ENCODE data around the gene TEX53. TPM values are rescaled to one million over a fixed set of nuclear protein-coding genes. Genes with fewer than 3 reads are reported as not detected.

The TEX53 gene
- total and polyA plus RNA-seq, 2 donors (not counting 1 experiment from before 2014, with no cell fraction given): not detected

DNA sequence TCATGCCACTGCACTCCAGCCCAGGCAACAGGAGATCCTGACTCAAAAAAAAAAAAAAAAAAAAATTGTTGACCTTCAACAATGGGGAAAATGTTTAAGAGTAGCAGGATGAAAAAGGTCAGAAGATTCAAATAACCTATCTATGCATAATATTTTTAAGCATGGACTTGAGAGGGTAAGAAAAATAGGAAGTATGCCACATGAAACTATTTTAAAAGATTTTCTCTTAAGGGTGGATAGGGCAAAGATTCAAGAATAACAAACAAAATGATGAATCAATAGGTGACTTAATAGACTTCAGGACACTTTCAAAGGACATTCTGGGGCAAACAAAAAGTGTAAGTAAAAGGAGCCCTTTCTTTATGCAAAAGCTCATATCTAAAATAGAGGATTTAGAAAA, 21.2 kb upstream of the TEX53 start:
- DNase-seq (ENCODE audit: low read depth in 2 of 2): peak; percentile 40 to 59
- Histone ChIP-seq H3K9ac (ENCODE audit: insufficient read depth, low read length) (no peak overlapping the region), H3K79me2 (ENCODE audit: control insufficient read depth, insufficient read depth, low read length) (no peaks in the 10 kb centered on the region), H3K4me1 (ENCODE audit: control insufficient read depth, extremely low read depth, insufficient read depth, low read length) (peaks cover 2% of the 10 kb centered on the region), H3K27me3 (ENCODE audit: control insufficient read depth, insufficient read depth, low read length) (no peaks in the 10 kb centered on the region), H4K20me1 (ENCODE audit: control insufficient read depth, extremely low read depth, insufficient read depth, low read length) (no peaks in the 10 kb centered on the region), H3K4me3 (replicated peaks in 1 of 4; ENCODE audit: control extremely low read depth in 1 of 4, insufficient read depth in 1 of 4, low read depth in 3 of 4, low read length in 4 of 4) (no peak overlapping the region), H2AFZ (ENCODE audit: low read length) (no peak overlapping the region), H3K9me3 (ENCODE audit: control insufficient read depth, insufficient read depth, low read depth, low read length) (no peaks in the 10 kb centered on the region), H3K4me2 (ENCODE audit: extremely low read depth, insufficient read depth, low read length) (no peak overlapping the region), H3K27ac (ENCODE audit: insufficient read depth, low read length) (no peak overlapping the region), H3K36me3 (ENCODE audit: control insufficient read depth, insufficient read depth, low read length) (no peaks in the 10 kb centered on the region)
- TF ChIP-seq EZH2 (IDR thresholded peaks at IDR 0.05; ENCODE audit: low read length, missing control alignments): no peak
- TF ChIP-seq CTCF (conservative IDR thresholded peaks at IDR 0.05 in 1 of 2, IDR thresholded peaks at IDR 0.05 in 1 of 2; ENCODE audit: low read depth in 1 of 2, low read length in 2 of 2): no peak

DNA sequence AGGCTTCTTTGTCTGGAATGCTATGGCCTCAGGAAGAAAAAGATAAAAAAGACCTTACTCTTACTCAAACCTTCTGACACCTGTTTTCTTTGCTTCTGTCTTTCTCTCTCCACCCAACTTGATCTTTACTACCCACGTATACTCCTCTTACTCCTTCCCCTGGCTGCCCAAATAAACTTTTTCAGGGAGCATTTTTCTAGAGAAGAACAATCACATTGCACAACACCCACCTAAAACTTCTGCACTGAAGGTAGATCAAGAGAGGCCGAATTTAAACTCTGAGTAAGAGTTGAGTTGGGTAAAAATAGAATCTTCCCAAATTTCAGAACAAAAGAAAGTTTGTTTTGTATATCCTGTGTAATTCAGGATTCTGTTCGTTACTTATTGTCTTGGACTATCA, 20.5 kb upstream of the TEX53 start:
- no peak overlapping the region for H3K4me3 ChIP-seq (replicated peaks in 1 of 4; ENCODE audit: control extremely low read depth in 1 of 4, insufficient read depth in 1 of 4, low read depth in 3 of 4, low read length in 4 of 4)
- H3K9ac ChIP-seq (ENCODE audit: insufficient read depth, low read length): no peak overlapping the region
- DNase-seq (ENCODE audit: low read depth in 2 of 2): peak in 1 of 2 donors; percentile 46
- H3K4me1 ChIP-seq (ENCODE audit: control insufficient read depth, extremely low read depth, insufficient read depth, low read length): peaks cover 2% of the 10 kb centered on the region
- H3K27ac ChIP-seq (ENCODE audit: insufficient read depth, low read length): no peak overlapping the region
- no peaks in the 10 kb centered on the region for H3K79me2 ChIP-seq (ENCODE audit: control insufficient read depth, insufficient read depth, low read length)
- no peak overlapping the region for H2AFZ ChIP-seq (ENCODE audit: low read length)
- H3K27me3 ChIP-seq (ENCODE audit: control insufficient read depth, insufficient read depth, low read length): no peaks in the 10 kb centered on the region
- no peak for TF ChIP-seq CTCF (conservative IDR thresholded peaks at IDR 0.05 in 1 of 2, IDR thresholded peaks at IDR 0.05 in 1 of 2; ENCODE audit: low read depth in 1 of 2, low read length in 2 of 2)
- no peak for TF ChIP-seq EZH2 (IDR thresholded peaks at IDR 0.05; ENCODE audit: low read length, missing control alignments)
- H3K4me2 ChIP-seq (ENCODE audit: extremely low read depth, insufficient read depth, low read length): no peak overlapping the region
- no peaks in the 10 kb centered on the region for H3K36me3 ChIP-seq (ENCODE audit: control insufficient read depth, insufficient read depth, low read length)
- H3K9me3 ChIP-seq (ENCODE audit: control insufficient read depth, insufficient read depth, low read depth, low read length): no peaks in the 10 kb centered on the region
- no peaks in the 10 kb centered on the region for H4K20me1 ChIP-seq (ENCODE audit: control insufficient read depth, extremely low read depth, insufficient read depth, low read length)

DNA sequence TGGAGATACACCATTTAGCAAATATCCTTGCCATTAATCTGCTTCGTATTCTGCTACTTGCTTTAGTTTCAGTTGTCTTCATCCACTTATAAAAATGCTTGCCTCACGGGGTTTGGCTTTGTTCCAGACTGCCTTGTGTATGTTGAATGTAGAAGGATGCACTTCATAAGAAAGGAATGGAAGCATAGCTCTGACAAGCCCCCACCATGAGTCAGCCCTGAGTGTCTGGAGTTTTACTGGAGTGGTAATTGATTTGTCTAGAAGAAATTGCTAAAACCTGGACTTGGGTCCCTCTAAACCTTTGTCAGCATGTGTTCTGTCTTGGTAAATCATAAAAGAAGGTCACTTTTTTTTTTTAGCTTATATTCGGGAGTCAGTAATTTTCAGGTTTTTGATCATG, 19.8 kb upstream of the TEX53 start:
- Histone ChIP-seq H3K9ac (ENCODE audit: insufficient read depth, low read length) (no peak overlapping the region), H3K36me3 (ENCODE audit: control insufficient read depth, insufficient read depth, low read length) (no peaks in the 10 kb centered on the region), H4K20me1 (ENCODE audit: control insufficient read depth, extremely low read depth, insufficient read depth, low read length) (no peaks in the 10 kb centered on the region), H3K4me1 (ENCODE audit: control insufficient read depth, extremely low read depth, insufficient read depth, low read length) (peaks cover 2% of the 10 kb centered on the region), H2AFZ (ENCODE audit: low read length) (no peak overlapping the region), H3K27me3 (ENCODE audit: control insufficient read depth, insufficient read depth, low read length) (no peaks in the 10 kb centered on the region), H3K4me2 (ENCODE audit: extremely low read depth, insufficient read depth, low read length) (peak overlapping the region; percentile 17), H3K4me3 (replicated peaks in 1 of 4; ENCODE audit: control extremely low read depth in 1 of 4, insufficient read depth in 1 of 4, low read depth in 3 of 4, low read length in 4 of 4) (no peak overlapping the region), H3K79me2 (ENCODE audit: control insufficient read depth, insufficient read depth, low read length) (no peaks in the 10 kb centered on the region), H3K9me3 (ENCODE audit: control insufficient read depth, insufficient read depth, low read depth, low read length) (no peaks in the 10 kb centered on the region), H3K27ac (ENCODE audit: insufficient read depth, low read length) (no peak overlapping the region)
- peak; percentile 99 to 100 for DNase-seq (ENCODE audit: low read depth in 2 of 2)
- no peak for TF ChIP-seq CTCF (conservative IDR thresholded peaks at IDR 0.05 in 1 of 2, IDR thresholded peaks at IDR 0.05 in 1 of 2; ENCODE audit: low read depth in 1 of 2, low read length in 2 of 2)
- TF ChIP-seq EZH2 (IDR thresholded peaks at IDR 0.05; ENCODE audit: low read length, missing control alignments): no peak

All from fibroblast of lung (primary cell).